HG02678 (cell line): ENCODE results near the gene PTK6.

ENCODE experiments used
- ATAC-seq: cut with Tn5 transposase; IDR thresholded peaks from one replicate; pipeline ENCODE4 v1.9.1; 2021; ENCODE audit warnings: mild to moderate bottlenecking, moderate library complexity; ENCODE audit not compliant: unreplicated experiment

The PTK6 gene

GRCh38 chr20:63532449-63532971 lies 4.7 kb downstream of the PTK6 start:
- ATAC-seq = no peak

- ATAC-seq = no peak
These were observed 5.3 kb downstream of the PTK6 start for GRCh38 chr20:63531686-63532448.

GRCh38 chr20:63530788-63531160 lies 6.4 kb downstream of the PTK6 start:
- ATAC-seq = no peak

GRCh38 chr20:63529861-63530787 lies 7.1 kb downstream of the PTK6 start:
- no peak for ATAC-seq

- ATAC-seq = no peak
These were observed 7.9 kb downstream of the PTK6 start for GRCh38 chr20:63529180-63529860.

- ATAC-seq = no peak
These were observed 10.0 kb downstream of the PTK6 start for GRCh38 chr20:63527184-63527583.

- ATAC-seq = no peak
These were observed 11.2 kb downstream of the PTK6 start for GRCh38 chr20:63525971-63526370.

GRCh38 chr20:63525185-63525584 lies 12.0 kb downstream of the PTK6 start:
- ATAC-seq = no peak

- no peak for ATAC-seq
These were observed 14.1 kb downstream of the PTK6 start for GRCh38 chr20:63522981-63523611.

- no peak for ATAC-seq
These were observed 14.9 kb downstream of the PTK6 start for GRCh38 chr20:63522091-63522868.

GRCh38 chr20:63521602-63522001 lies 15.6 kb downstream of the PTK6 start:
- no peak for ATAC-seq

GRCh38 chr20:63520934-63521601 lies 16.1 kb downstream of the PTK6 start:
- peak; percentile 38 for ATAC-seq

GRCh38 chr20:63520504-63520933 lies 16.7 kb downstream of the PTK6 start, which contains the start of gene PPDPF:
TSS of gene PPDPF (plus strand) at chr20:63520765. CDS start at chr20:63521309, 544 bp downstream.
- peak; percentile 81 for ATAC-seq

- ATAC-seq = peak; percentile 32
These were observed 17.3 kb downstream of the PTK6 start for GRCh38 chr20:63519668-63520503.

- ATAC-seq = no peak
These were observed 18.1 kb downstream of the PTK6 start for GRCh38 chr20:63518946-63519667.

GRCh38 chr20:63518351-63518861 lies 18.8 kb downstream of the PTK6 start:
- no peak for ATAC-seq
